Esophagus squamous epithelium (tissue), 4 donors: ENCODE measurements around the gene JPH3.

ENCODE experiments used
- CTCF ChIP-seq, 6 experiments: fragments of 450-650 bp in 4 of 6; fragments of 200-600 bp in 2 of 6; sonication (generic) in 2 of 6; IDR thresholded peaks; one replicate each; pipeline ENCODE4 v1.5.1; 2016 to 2019; ENCODE audit warnings: antibody characterized with exemption in 6 of 6, mild to moderate bottlenecking in 4 of 6, moderate library complexity in 4 of 6
- POLR2A ChIP-seq, 4 donors: fragments of 450-650 bp; IDR thresholded peaks; one replicate each; pipeline ENCODE4 v1.6.1; 2017; ENCODE audit warnings: antibody characterized with exemption in 4 of 4, mild to moderate bottlenecking in 4 of 4, moderate library complexity in 3 of 4

GRCh38 chr16:87689956-87690465 lies 87.7 kb downstream of the JPH3 start:
- TF ChIP-seq POLR2A (IDR thresholded peaks at IDR 0.05) (no peak), CTCF (IDR thresholded peaks at IDR 0.05) (no peak)
